Activated naive CD8-positive, alpha-beta T cell treated with anti-CD3 and anti-CD28 coated beads, Interleukin-2, amount 10 ng/mL, durations not matched to agents 7 days and 5 days (primary cell): Measurements from ENCODE around the gene OPRM1. TPM values are rescaled to one million over a fixed set of nuclear protein-coding genes. Genes with fewer than 3 reads are reported as not detected.

Source experiments
- ATAC-seq: fragments of 150-1000 bp; cut with Tn5 transposase; one replicate; pipeline ENCODE4 v1.10.0; 2021; ENCODE audit warnings: low read depth, moderate library complexity
- POLR2A ChIA-PET: fragments of 350-600 bp; sonication (Branson Sonifier 250); formaldehyde crosslinking; loops from one replicate; lab custom pipeline; 2021; ENCODE audit warnings: antibody characterized with exemption; lab: Charles Lee
- DNase-seq: peaks from one replicate; pipeline ENCODE4 v3.0.0; 2021
- H3K27ac Mint-ChIP-seq: one replicate; pipeline ENCODE4 v1.8.0; 2022; ENCODE audit warnings: mild to moderate bottlenecking, mixed read lengths
- H3K27me3 Mint-ChIP-seq: one replicate; pipeline ENCODE4 v1.8.0; 2022; ENCODE audit warnings: mild to moderate bottlenecking, moderate library complexity, mixed read lengths
- H3K36me3 Mint-ChIP-seq: one replicate; pipeline ENCODE4 v1.8.0; 2021; ENCODE audit warnings: mild to moderate bottlenecking, mixed read lengths
- H3K4me1 Mint-ChIP-seq: one replicate; pipeline ENCODE4 v1.8.0; 2021; ENCODE audit warnings: mixed read lengths
- H3K4me3 Mint-ChIP-seq: one replicate; pipeline ENCODE4 v1.8.0; 2022; ENCODE audit warnings: mild to moderate bottlenecking, moderate library complexity, mixed read lengths
- H3K9me3 Mint-ChIP-seq: one replicate; pipeline ENCODE4 v1.8.0; 2021; ENCODE audit warnings: mixed read lengths
- total RNA-seq, 2 experiments: library from RNA; stranded (reverse); gene quantifications; one replicate each; pipeline ENCODE4 v1.2.3, GENCODE V29; 2021

Gene OPRM1
- total RNA-seq, 2 experiments from 2014 or later: not detected

- ATAC-seq: no peak
- peaks cover 10% of the 10 kb centered on the region for H3K4me1 Mint-ChIP-seq
- no peaks in the 10 kb centered on the region for H3K27me3 Mint-ChIP-seq
- POLR2A ChIA-PET: no interaction called here
- H3K4me3 Mint-ChIP-seq: no peak overlapping the region
- H3K36me3 Mint-ChIP-seq: peaks cover 3% of the 10 kb centered on the region
- peaks cover 2% of the 10 kb centered on the region for H3K9me3 Mint-ChIP-seq
- DNase-seq: no peak
- H3K27ac Mint-ChIP-seq: no peak overlapping the region
Observed at GRCh38 chr6:154268486-154268885, 229.4 kb downstream of the OPRM1 start.

DNA sequence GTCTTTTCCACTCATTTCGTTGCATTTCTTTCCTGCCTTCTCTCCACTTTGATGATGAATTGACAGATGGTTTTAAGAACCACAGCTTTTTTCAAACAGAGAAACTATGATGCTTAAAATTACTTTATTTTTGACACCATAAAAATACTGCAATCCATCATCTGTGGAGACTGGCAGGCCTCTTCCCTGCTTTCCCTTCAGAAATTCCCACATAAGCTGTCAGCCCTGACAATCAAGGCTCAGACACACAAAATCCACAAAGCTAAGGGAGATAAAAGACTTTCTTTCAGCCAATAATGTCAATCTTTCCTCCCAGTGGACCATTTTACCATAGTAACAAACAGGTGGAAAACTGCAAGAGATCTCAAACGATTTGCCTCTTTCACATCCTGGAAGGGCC lies 235.1 kb downstream of the OPRM1 start:
- POLR2A ChIA-PET: interaction anchor here (1.1 kb wide), 1 partner anchor 24 kb away, joined by 3 read pairs; no protein-coding TSS in a partner anchor
- no peak overlapping the region for H3K27ac Mint-ChIP-seq

DNA sequence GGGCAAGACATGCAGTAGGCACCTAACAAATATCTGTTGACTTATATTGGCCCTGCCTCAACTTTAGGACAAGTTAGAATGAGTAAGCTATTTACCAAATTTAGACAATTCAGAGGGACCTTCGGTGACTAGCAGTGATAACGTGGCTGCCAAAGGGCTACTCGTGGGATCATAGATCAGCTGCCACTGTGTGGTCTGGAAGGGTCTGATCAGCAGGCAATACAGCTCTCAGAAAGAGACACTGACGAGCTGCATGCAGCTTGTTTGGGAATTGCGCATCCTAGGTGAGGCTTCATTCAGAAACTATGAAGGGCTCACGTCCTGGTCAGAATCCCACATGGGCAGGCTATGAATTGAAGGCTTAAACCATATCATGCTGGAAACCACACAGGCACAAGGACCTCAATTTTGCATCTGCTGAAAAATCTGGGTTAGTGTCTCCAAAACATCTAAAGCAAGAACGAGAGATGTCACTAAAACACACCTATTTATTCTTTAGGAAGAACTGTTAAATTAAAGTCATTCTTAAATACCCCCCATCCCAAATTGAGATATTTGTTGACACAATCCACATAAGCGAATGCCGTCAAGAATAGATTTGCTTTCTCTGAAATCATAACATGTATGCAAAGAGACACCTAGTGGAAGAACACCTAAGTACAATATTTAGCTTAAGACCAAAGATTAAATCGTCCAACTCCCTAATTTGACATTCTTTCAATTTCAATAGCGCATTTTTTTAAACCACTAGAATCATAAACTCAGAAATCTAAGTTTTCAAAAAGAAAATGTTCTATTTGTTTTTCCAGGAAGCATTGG lies 238.0 kb downstream of the OPRM1 start:
- Mint-ChIP-seq H3K27ac (peak overlapping the region; percentile 25), H3K9me3 (no peaks in the 10 kb centered on the region), H3K4me1 (peaks cover 21% of the 10 kb centered on the region), H3K27me3 (peaks cover 2% of the 10 kb centered on the region), H3K4me3 (peak overlapping the region; percentile 67), H3K36me3 (no peaks in the 10 kb centered on the region)
- ATAC-seq (peak; percentile 40), DNase-seq (no peak)
- POLR2A ChIA-PET: interaction anchor here (0.6 to 2.2 kb wide), 4 partner anchors 26 to 120 kb away, joined by 3 to 10 read pairs (median 6); no protein-coding TSS in a partner anchor

More for the DNA sequence above, 235.1 kb downstream of the OPRM1 start:
- no peaks in the 10 kb centered on the region for H3K36me3 Mint-ChIP-seq
- H3K9me3 Mint-ChIP-seq: no peaks in the 10 kb centered on the region
- peaks cover 2% of the 10 kb centered on the region for H3K27me3 Mint-ChIP-seq
- DNase-seq (no peak), ATAC-seq (no peak)
- H3K4me1 Mint-ChIP-seq: peaks cover 21% of the 10 kb centered on the region
- H3K4me3 Mint-ChIP-seq: no peak overlapping the region

- no peaks in the 10 kb centered on the region for H3K9me3 Mint-ChIP-seq
Observed at GRCh38 chr6:154277629-154278017, 238.6 kb downstream of the OPRM1 start.

DNA sequence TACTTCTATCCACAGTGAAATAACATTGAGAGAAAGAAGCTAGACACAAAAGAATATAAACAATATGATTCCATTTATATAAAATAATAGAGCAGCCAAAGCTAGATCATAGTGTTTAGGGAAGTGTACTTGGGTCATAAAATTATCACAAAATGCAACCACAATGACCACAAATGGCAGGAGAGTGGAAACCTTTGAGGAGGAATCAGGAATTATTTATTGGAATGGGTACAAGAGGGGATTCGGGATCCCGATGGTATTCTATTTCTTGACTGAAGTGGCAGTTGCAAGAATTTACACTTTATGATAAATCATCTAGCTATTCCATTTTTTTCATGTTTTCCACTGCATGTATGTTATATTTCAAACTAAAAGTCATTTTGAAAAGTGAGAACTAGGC lies 241.5 kb downstream of the OPRM1 start:
- no peak overlapping the region for H3K4me3 Mint-ChIP-seq
- DNase-seq (no peak), ATAC-seq (no peak)
- H3K9me3 Mint-ChIP-seq: peaks cover 1% of the 10 kb centered on the region
- H3K27me3 Mint-ChIP-seq: peaks cover 2% of the 10 kb centered on the region
- POLR2A ChIA-PET: no interaction called here
- H3K36me3 Mint-ChIP-seq: no peaks in the 10 kb centered on the region
- H3K27ac Mint-ChIP-seq: no peak overlapping the region
- peaks cover 16% of the 10 kb centered on the region for H3K4me1 Mint-ChIP-seq

More at GRCh38 chr6:154277629-154278017, 238.6 kb downstream of the OPRM1 start:
- peaks cover 21% of the 10 kb centered on the region for H3K4me1 Mint-ChIP-seq
- H3K4me3 Mint-ChIP-seq: peak overlapping the region; percentile 67
- POLR2A ChIA-PET: interaction anchor here (0.6 to 2.2 kb wide), 3 partner anchors 26 to 120 kb away, joined by 6 to 10 read pairs (median 7); no protein-coding TSS in a partner anchor
- peaks cover 2% of the 10 kb centered on the region for H3K27me3 Mint-ChIP-seq
- DNase-seq: no peak
- ATAC-seq: peak; percentile 49
- peak overlapping the region; percentile 25 for H3K27ac Mint-ChIP-seq
- no peaks in the 10 kb centered on the region for H3K36me3 Mint-ChIP-seq

GRCh38 chr6:154284313-154284853 lies 245.3 kb downstream of the OPRM1 start:
- no peak for ATAC-seq
- POLR2A ChIA-PET: no interaction called here

DNA sequence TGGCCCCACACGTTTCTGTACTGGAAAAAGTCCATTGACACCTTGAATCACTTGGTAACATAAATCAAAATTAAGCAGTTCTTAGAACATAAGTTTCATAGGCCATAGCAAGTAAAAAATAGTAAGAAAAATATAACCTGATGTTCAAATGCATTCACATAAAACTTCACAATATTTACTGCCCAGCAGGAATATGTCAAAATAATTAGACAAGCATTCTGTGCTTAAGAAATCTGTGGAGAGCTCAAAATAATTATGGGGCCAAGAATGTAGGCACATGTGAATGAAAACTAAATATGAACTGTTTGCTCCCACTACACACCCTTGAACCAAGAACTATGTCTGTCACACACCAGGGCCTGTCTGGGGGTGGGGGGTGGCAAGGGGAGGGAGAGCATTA lies 246.8 kb downstream of the OPRM1 start:
- H3K27me3 Mint-ChIP-seq: no peaks in the 10 kb centered on the region
- no peak for DNase-seq

More at GRCh38 chr6:154284313-154284853, 245.3 kb downstream of the OPRM1 start:
- Mint-ChIP-seq H3K9me3 (peaks cover 1% of the 10 kb centered on the region), H3K4me3 (no peak overlapping the region), H3K4me1 (no peaks in the 10 kb centered on the region), H3K36me3 (peaks cover under 1% of the 10 kb centered on the region), H3K27ac (no peak overlapping the region), H3K27me3 (no peaks in the 10 kb centered on the region)
- no peak for DNase-seq

GRCh38 chr6:154289818-154290508 lies 250.9 kb downstream of the OPRM1 start:
- ATAC-seq (no peak), DNase-seq (no peak)
- Mint-ChIP-seq H3K27me3 (peaks cover 5% of the 10 kb centered on the region), H3K4me3 (no peak overlapping the region), H3K36me3 (peaks cover 2% of the 10 kb centered on the region), H3K27ac (no peak overlapping the region), H3K9me3 (peaks cover 1% of the 10 kb centered on the region), H3K4me1 (peaks cover 2% of the 10 kb centered on the region)
- POLR2A ChIA-PET: no interaction called here

More for the DNA sequence above, 246.8 kb downstream of the OPRM1 start:
- peaks cover 1% of the 10 kb centered on the region for H3K9me3 Mint-ChIP-seq
- H3K4me3 Mint-ChIP-seq: no peak overlapping the region
- POLR2A ChIA-PET: no interaction called here
- peaks cover 2% of the 10 kb centered on the region for H3K36me3 Mint-ChIP-seq
- H3K27ac Mint-ChIP-seq: no peak overlapping the region
- no peaks in the 10 kb centered on the region for H3K4me1 Mint-ChIP-seq
- no peak for ATAC-seq

- Mint-ChIP-seq H3K27ac (no peak overlapping the region), H3K36me3 (peaks cover 2% of the 10 kb centered on the region), H3K4me1 (peaks cover 2% of the 10 kb centered on the region), H3K27me3 (peaks cover 5% of the 10 kb centered on the region), H3K4me3 (no peak overlapping the region), H3K9me3 (peaks cover 1% of the 10 kb centered on the region)
- DNase-seq (no peak), ATAC-seq (no peak)
- POLR2A ChIA-PET: no interaction called here
Observed at GRCh38 chr6:154292066-154292465, 253.0 kb downstream of the OPRM1 start.

- no peak for ATAC-seq
- peaks cover 2% of the 10 kb centered on the region for H3K36me3 Mint-ChIP-seq
- no peak for DNase-seq
- H3K4me3 Mint-ChIP-seq: no peak overlapping the region
- POLR2A ChIA-PET: no interaction called here
- peaks cover 5% of the 10 kb centered on the region for H3K27me3 Mint-ChIP-seq
- peaks cover 1% of the 10 kb centered on the region for H3K9me3 Mint-ChIP-seq
- no peak overlapping the region for H3K27ac Mint-ChIP-seq
- peaks cover 2% of the 10 kb centered on the region for H3K4me1 Mint-ChIP-seq
Observed at GRCh38 chr6:154292855-154293519, 253.9 kb downstream of the OPRM1 start.

- H3K27me3 Mint-ChIP-seq: peaks cover 8% of the 10 kb centered on the region
- no peaks in the 10 kb centered on the region for H3K36me3 Mint-ChIP-seq
- H3K4me1 Mint-ChIP-seq: peaks cover 9% of the 10 kb centered on the region
- DNase-seq (no peak), ATAC-seq (no peak)
- H3K4me3 Mint-ChIP-seq: no peak overlapping the region
- H3K27ac Mint-ChIP-seq: no peak overlapping the region
- POLR2A ChIA-PET: no interaction called here
- peaks cover 1% of the 10 kb centered on the region for H3K9me3 Mint-ChIP-seq
Observed at GRCh38 chr6:154295733-154296132, 256.7 kb downstream of the OPRM1 start.
